ENCODE results near the gene SPAG17. TPM values are rescaled to one million over a fixed set of nuclear protein-coding genes. Genes with fewer than 3 reads are reported as not detected.

Gene SPAG17
- total RNA-seq, 1 donor from 2014 or later: not detected

DNA sequence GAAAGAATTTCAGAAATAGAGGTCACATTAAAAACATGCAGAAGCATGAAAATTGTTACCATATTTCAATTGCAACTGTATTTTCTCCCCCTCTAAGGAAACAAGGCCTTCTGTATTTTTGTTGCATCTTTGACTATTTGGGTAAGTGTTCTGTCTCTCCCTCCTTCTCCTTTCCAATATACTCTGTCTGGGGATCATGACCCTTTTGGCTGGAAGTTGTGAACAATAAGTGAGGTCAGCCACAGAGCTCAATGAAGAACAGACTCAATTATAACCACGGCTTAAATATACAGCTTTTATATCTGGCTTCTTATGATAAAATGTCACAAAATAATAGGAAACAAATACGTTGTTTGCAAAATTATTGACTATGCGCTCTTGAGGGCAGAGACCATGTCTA is 47.1 kb downstream of the SPAG17 start:
- no peak for DNase-seq
- no peak overlapping the region for H3K27ac ChIP-seq (replicated peaks)
- no peaks in the 10 kb centered on the region for H3K36me3 ChIP-seq
- H3K4me3 ChIP-seq: no peak overlapping the region
- no peaks in the 10 kb centered on the region for H3K9me3 ChIP-seq (replicated peaks)
- H3K27me3 ChIP-seq (ENCODE audit: low read depth): peaks cover 22% of the 10 kb centered on the region
- intact Hi-C loops (cut with micrococcal nuclease): no loop called here
- no peak for TF ChIP-seq CTCF (IDR thresholded peaks at IDR 0.05; ENCODE audit: borderline replicate concordance)
- H3K4me1 ChIP-seq: no peaks in the 10 kb centered on the region

DNA sequence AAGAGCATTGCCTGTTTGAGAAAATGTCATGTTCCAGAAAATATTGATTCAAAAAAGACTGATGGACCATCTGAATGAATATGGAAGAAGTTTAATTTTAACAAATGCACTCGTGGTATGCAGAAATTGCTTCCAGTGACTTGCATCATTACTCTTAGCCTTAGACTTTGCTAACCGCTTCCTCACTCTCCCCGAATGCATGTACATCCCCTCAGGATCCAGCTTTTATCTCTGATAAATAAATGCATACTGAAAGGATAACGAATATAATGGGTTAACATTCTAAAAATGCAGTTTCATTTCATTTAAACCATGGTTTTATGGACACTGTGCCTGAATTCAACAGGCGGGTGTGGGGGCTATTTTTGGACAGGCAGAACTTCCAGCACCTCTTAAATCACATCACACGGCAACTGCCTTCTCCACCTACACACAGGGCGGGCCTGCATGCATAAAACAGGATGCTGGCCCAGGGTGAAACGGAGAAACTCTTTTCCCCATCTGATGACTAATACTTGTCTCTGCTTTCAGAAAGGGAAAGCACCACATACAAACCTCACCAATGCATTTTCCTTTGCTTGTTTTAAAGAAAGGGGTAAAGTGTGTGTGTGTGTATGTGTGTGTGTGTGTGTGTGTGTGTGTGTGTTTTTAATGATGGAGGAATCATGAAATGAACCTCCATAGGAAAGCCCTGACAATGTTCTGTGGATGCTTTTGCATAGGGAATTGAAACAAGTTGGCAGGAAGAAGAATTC is 48.7 kb downstream of the SPAG17 start:
- Histone ChIP-seq H3K4me1 (no peaks in the 10 kb centered on the region), H3K27me3 (ENCODE audit: low read depth) (peaks cover 27% of the 10 kb centered on the region), H3K9me3 (replicated peaks) (no peaks in the 10 kb centered on the region), H3K27ac (replicated peaks) (no peak overlapping the region), H3K36me3 (no peaks in the 10 kb centered on the region), H3K4me3 (no peak overlapping the region)
- no peak for TF ChIP-seq CTCF (IDR thresholded peaks at IDR 0.05; ENCODE audit: borderline replicate concordance)
- DNase-seq: no peak
- intact Hi-C loops (cut with micrococcal nuclease): no loop called here

- intact Hi-C loops (cut with micrococcal nuclease): no loop called here
- H3K4me3 ChIP-seq: no peak overlapping the region
- H3K27ac ChIP-seq (replicated peaks): no peak overlapping the region
- H3K4me1 ChIP-seq: no peaks in the 10 kb centered on the region
- TF ChIP-seq CTCF (IDR thresholded peaks at IDR 0.05; ENCODE audit: borderline replicate concordance): no peak
- no peaks in the 10 kb centered on the region for H3K9me3 ChIP-seq (replicated peaks)
- DNase-seq: no peak
- H3K27me3 ChIP-seq (ENCODE audit: low read depth): peaks cover 18% of the 10 kb centered on the region
- H3K36me3 ChIP-seq: no peaks in the 10 kb centered on the region
Observed at GRCh38 chr1:118132000-118132399, 53.0 kb downstream of the SPAG17 start.

DNA sequence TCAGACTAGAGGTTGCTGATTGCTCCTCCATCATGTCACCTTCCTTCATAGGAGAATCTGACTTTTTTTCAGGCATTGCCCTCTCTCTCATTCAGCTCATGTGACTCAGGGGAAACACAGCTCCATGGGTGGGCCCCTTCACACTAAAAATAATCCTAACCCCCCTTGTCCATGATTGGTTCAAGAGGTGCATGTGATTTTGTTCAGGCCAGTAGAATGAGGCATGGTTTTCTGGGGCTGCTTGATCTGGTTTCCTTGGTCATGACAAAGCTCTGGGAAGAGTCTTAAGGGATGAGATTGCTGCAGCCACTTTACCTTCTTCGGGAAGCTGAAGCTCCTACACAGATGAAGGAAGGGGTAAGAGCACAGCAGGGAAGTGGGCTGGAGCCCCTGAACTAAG is 56.3 kb downstream of the SPAG17 start:
- no peak overlapping the region for H3K4me3 ChIP-seq
- intact Hi-C loops (cut with micrococcal nuclease): no loop called here
- no peaks in the 10 kb centered on the region for H3K9me3 ChIP-seq (replicated peaks)
- H3K36me3 ChIP-seq: no peaks in the 10 kb centered on the region
- no peaks in the 10 kb centered on the region for H3K4me1 ChIP-seq
- no peak for DNase-seq
- TF ChIP-seq CTCF (IDR thresholded peaks at IDR 0.05; ENCODE audit: borderline replicate concordance): no peak
- H3K27ac ChIP-seq (replicated peaks): no peak overlapping the region
- H3K27me3 ChIP-seq (ENCODE audit: low read depth): peaks cover 18% of the 10 kb centered on the region

DNA sequence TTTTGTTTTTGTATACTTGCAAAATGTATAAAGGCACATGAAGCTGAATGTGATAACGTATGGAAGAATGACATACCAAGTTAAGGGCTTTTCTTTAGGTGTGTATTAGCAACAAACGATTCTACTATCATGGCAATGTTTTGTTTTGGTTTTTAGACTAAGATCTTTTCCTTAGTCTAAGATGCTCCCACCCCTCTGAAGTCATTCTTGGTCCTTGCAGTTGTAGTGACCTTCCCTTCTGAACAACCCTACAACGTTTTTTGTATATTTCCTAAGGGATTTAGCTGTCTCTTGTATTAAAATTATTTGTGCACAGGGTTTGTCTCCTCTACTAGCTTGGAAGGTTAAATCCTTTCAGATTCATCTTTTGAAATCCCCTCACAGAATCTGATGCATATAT is 61.0 kb downstream of the SPAG17 start:
- no peaks in the 10 kb centered on the region for H3K27me3 ChIP-seq (ENCODE audit: low read depth)
- intact Hi-C loops (cut with micrococcal nuclease): no loop called here
- no peak overlapping the region for H3K4me3 ChIP-seq
- H3K9me3 ChIP-seq (replicated peaks): no peaks in the 10 kb centered on the region
- no peak overlapping the region for H3K27ac ChIP-seq (replicated peaks)
- no peaks in the 10 kb centered on the region for H3K4me1 ChIP-seq
- DNase-seq: no peak
- H3K36me3 ChIP-seq: no peaks in the 10 kb centered on the region
- no peak for TF ChIP-seq CTCF (IDR thresholded peaks at IDR 0.05; ENCODE audit: borderline replicate concordance)
